H1 (cell line): ENCODE measurements around the gene NUTM2A.
"Not testable (repeated sequence)": the region's sequence is repeated elsewhere in the genome, so short reads cannot be mapped to it uniquely, and the experiment has no call there.

Experiments
- ASH2L ChIP-seq: fragments of 200-600, 300-600 bp; sonication (generic); IDR thresholded peaks from one replicate; pipeline ENCODE4 v1.7.1; 2017; ENCODE audit warnings: low read length
- BCL11A ChIP-seq, 2 experiments: IDR thresholded peaks; one replicate each; pipeline ENCODE4 v1.6.1; 2011; ENCODE audit warnings: low read depth in 2 of 2, low read length in 2 of 2, mild to moderate bottlenecking in 2 of 2
- CBX5 ChIP-seq: fragments of 300-800, 300-1000 bp; sonication (generic); IDR thresholded peaks from 2 replicates; pipeline ENCODE4 v1.7.1; 2016; ENCODE audit warnings: antibody characterized with exemption, low read length, low read depth
- CEBPB ChIP-seq: IDR thresholded peaks from 2 replicates; pipeline ENCODE4 v1.6.1; 2012; ENCODE audit warnings: low read depth, low read length
- CTCF ChIP-seq, 3 experiments: IDR thresholded peaks; 1 replicate in 2 of 3; 2 replicates in 1 of 3; pipeline versions ENCODE4 v1.5.1 to v1.6.1; 2011; ENCODE audit warnings: low read length in 3 of 3, mild to moderate bottlenecking in 3 of 3, inconsistent platforms in 2 of 3, low read depth in 1 of 3, moderate library complexity in 1 of 3; ENCODE audit not compliant: insufficient read depth in 1 of 3; ENCODE audit errors: control extremely low read depth in 1 of 3
- EP300 ChIP-seq, 2 experiments: IDR thresholded peaks; 1 replicate in 1 of 2; 2 replicates in 1 of 2; pipeline ENCODE4 v1.6.1; 2011 to 2012; ENCODE audit warnings: low read depth in 2 of 2, low read length in 2 of 2, mild to moderate bottlenecking in 2 of 2, borderline replicate concordance in 1 of 2, inconsistent platforms in 1 of 2, moderate library complexity in 1 of 2
- GABPA ChIP-seq: IDR thresholded peaks from 2 replicates; pipeline ENCODE4 v1.6.1; 2011; ENCODE audit warnings: mild to moderate bottlenecking, low read length, moderate library complexity, borderline replicate concordance; ENCODE audit not compliant: insufficient read depth
- HDAC2 ChIP-seq, 2 experiments: fragments of 300-600 bp in 1 of 2; sonication (generic) in 1 of 2; IDR thresholded peaks; 2 replicates each; pipeline ENCODE4 v1.6.1; 2011 to 2012; ENCODE audit warnings: low read depth in 2 of 2, low read length in 2 of 2, mild to moderate bottlenecking in 2 of 2, moderate library complexity in 2 of 2, borderline replicate concordance in 1 of 2, inconsistent platforms in 1 of 2
- MAX ChIP-seq: IDR thresholded peaks from 2 replicates; pipeline ENCODE4 v1.6.1; 2012; ENCODE audit warnings: inconsistent platforms
- POLR2A ChIP-seq, 2 experiments: IDR thresholded peaks; 1 replicate in 1 of 2; 2 replicates in 1 of 2; pipeline ENCODE4 v1.6.1; 2011; ENCODE audit warnings: low read depth in 2 of 2, low read length in 2 of 2, mild to moderate bottlenecking in 2 of 2; ENCODE audit errors: control extremely low read depth in 1 of 2
- RBBP5 ChIP-seq: IDR thresholded peaks from 2 replicates; pipeline ENCODE4 v1.7.1; 2012; ENCODE audit warnings: low read depth, mild to moderate bottlenecking, inconsistent platforms, low read length, moderate library complexity, borderline replicate concordance
- RFX5 ChIP-seq: IDR thresholded peaks from 2 replicates; pipeline ENCODE4 v1.6.1; 2011; ENCODE audit warnings: low read depth, low read length, improper control_type of control experiment, borderline replicate concordance
- RXRA ChIP-seq: IDR thresholded peaks from 2 replicates; pipeline ENCODE4 v1.6.1; 2011; ENCODE audit warnings: low read depth, mild to moderate bottlenecking, low read length, moderate library complexity; ENCODE audit not compliant: insufficient read depth
- ZNF274 ChIP-seq: IDR thresholded peaks from 2 replicates; pipeline ENCODE4 v1.7.0; 2012; ENCODE audit warnings: low read length, borderline replicate concordance; ENCODE audit errors: extremely low read depth

GRCh38 chr10:87186016-87186415 lies 39.2 kb upstream of the NUTM2A start:
- TF ChIP-seq EP300 (IDR thresholded peaks at IDR 0.05; ENCODE audit: borderline replicate concordance in 1 of 2, low read depth in 2 of 2, low read length in 2 of 2); CTCF (IDR thresholded peaks at IDR 0.05; ENCODE audit: control extremely low read depth in 1 of 3, insufficient read depth in 1 of 3, low read depth in 1 of 3, low read length in 3 of 3); ZNF274; HDAC2 (IDR thresholded peaks at IDR 0.05; ENCODE audit: borderline replicate concordance in 1 of 2, low read depth in 2 of 2, low read length in 2 of 2); BCL11A (IDR thresholded peaks at IDR 0.05; ENCODE audit: low read depth in 2 of 2, low read length in 2 of 2); MAX; RBBP5; POLR2A (IDR thresholded peaks at IDR 0.05; ENCODE audit: control extremely low read depth in 1 of 2, low read depth in 2 of 2, low read length in 2 of 2); CBX5; RFX5; CEBPB; ASH2L; RXRA; GABPA: not testable (repeated sequence)
